ENCODE results near the gene TMEM132D.

The TMEM132D gene

DNA sequence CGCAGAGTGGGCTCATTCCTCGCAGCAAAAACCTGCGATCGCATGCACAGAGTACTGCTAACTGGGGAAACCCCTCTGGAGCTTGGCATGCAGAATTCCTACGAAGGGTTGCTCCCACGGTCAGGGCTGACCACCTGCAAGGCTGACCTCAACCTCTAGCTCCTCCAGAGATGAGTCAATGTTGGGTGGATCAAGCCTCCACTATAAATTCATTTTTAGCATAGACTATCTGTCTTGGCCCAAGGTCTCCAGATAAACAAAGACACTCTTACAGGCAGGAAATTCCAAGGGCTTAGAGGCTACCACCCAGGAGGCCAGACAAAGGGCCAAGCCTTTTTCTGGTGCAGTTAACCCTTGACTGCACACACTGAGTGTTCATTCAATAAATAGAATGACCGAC lies 296.5 kb downstream of the TMEM132D start:
- peak in 1 of 2 donors; percentile 7 for DNase-seq (ENCODE audit: low read depth in 2 of 2)
- no peak overlapping the region for H3K4me3 ChIP-seq (replicated peaks in 1 of 2; ENCODE audit: low read depth in 2 of 2, low read length in 2 of 2)
- TF ChIP-seq, protein P1, sequence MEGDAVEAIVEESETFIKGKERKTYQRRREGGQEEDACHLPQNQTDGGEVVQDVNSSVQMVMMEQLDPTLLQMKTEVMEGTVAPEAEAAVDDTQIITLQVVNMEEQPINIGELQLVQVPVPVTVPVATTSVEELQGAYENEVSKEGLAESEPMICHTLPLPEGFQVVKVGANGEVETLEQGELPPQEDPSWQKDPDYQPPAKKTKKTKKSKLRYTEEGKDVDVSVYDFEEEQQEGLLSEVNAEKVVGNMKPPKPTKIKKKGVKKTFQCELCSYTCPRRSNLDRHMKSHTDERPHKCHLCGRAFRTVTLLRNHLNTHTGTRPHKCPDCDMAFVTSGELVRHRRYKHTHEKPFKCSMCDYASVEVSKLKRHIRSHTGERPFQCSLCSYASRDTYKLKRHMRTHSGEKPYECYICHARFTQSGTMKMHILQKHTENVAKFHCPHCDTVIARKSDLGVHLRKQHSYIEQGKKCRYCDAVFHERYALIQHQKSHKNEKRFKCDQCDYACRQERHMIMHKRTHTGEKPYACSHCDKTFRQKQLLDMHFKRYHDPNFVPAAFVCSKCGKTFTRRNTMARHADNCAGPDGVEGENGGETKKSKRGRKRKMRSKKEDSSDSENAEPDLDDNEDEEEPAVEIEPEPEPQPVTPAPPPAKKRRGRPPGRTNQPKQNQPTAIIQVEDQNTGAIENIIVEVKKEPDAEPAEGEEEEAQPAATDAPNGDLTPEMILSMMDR (IDR thresholded peaks at IDR 0.05; ENCODE audit: low read depth, low read length), result no peak

DNA sequence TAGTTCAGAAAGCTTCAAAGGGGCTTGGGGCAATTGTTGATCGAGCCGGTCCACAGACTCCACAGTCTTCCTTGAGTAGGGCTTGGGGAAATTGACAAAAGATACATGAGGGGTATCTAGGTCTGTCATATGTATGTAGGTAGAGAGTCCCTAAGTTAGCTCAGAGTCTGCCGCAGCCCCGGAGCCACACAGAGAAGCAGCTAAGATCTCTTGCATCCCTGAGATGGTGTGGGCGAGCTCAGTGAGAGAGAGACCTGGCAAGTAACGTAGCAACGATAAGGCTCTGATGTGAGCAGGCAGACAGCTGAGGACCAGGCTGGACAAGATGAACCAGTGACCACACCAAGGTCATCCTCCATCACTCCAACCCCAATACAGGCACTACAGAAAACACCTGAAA lies 297.6 kb downstream of the TMEM132D start:
- DNase-seq (ENCODE audit: low read depth in 2 of 2), result no peak
- TF ChIP-seq, protein P1 (IDR thresholded peaks at IDR 0.05; ENCODE audit: low read depth, low read length), result no peak
- no peak overlapping the region for H3K4me3 ChIP-seq (replicated peaks in 1 of 2; ENCODE audit: low read depth in 2 of 2, low read length in 2 of 2)

DNA sequence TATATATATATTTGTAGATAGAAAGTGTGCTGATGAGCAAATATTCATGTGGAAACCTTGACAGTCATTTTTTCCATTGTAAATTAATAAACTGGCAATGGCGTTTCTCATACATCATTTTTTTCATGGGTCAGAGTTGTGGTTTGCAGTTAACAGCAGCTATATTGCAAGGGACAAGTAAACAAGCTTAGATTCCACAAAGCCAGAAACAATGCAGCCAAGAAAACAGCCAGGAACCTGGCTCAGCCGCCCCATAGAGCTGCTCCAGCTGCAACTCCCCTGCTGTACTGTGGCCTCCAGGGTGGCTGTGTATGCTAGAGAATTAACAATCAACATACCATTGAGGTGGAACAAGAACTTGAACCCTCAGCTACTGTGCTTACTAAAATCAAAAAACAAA lies 298.2 kb downstream of the TMEM132D start:
- TF ChIP-seq, protein P1 (IDR thresholded peaks at IDR 0.05; ENCODE audit: low read depth, low read length), result no peak
- H3K4me3 ChIP-seq (replicated peaks in 1 of 2; ENCODE audit: low read depth in 2 of 2, low read length in 2 of 2), result no peak overlapping the region
- DNase-seq (ENCODE audit: low read depth in 2 of 2), result peak in 1 of 2 donors; percentile 1

DNA sequence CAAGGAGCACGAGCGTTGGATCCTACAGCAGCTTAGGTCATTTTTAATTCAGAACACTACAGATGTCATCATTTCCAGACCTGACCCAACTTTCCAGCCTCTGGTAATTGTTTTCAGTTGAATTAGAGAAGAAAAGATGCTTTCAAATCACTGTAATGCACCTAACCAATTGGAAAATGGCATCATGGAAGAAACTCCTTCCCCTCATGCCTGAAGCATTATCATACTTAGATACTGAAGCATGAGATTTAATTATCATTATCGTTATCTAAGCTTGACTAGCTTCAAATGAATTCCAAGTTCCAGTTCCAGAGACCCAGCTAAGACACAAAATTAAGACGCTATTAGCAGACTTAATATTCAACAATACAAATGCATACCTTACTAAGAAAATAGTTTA lies 299.3 kb downstream of the TMEM132D start:
- TF ChIP-seq, protein P1 (IDR thresholded peaks at IDR 0.05; ENCODE audit: low read depth, low read length), result no peak
- H3K4me3 ChIP-seq (replicated peaks in 1 of 2; ENCODE audit: low read depth in 2 of 2, low read length in 2 of 2), result no peak overlapping the region
- no peak for DNase-seq (ENCODE audit: low read depth in 2 of 2)

GRCh38 chr12:129599406-129599805 lies 304.4 kb downstream of the TMEM132D start:
- no peak for DNase-seq (ENCODE audit: low read depth in 2 of 2)
- no peak overlapping the region for H3K4me3 ChIP-seq (replicated peaks in 1 of 2; ENCODE audit: low read depth in 2 of 2, low read length in 2 of 2)
- TF ChIP-seq, protein P1 (IDR thresholded peaks at IDR 0.05; ENCODE audit: low read depth, low read length), result no peak

GRCh38 chr12:129594098-129594497 lies 309.7 kb downstream of the TMEM132D start:
- no peak overlapping the region for H3K4me3 ChIP-seq (replicated peaks in 1 of 2; ENCODE audit: low read depth in 2 of 2, low read length in 2 of 2)
- no peak for DNase-seq (ENCODE audit: low read depth in 2 of 2)
- TF ChIP-seq, protein P1 (IDR thresholded peaks at IDR 0.05; ENCODE audit: low read depth, low read length), result no peak

DNA sequence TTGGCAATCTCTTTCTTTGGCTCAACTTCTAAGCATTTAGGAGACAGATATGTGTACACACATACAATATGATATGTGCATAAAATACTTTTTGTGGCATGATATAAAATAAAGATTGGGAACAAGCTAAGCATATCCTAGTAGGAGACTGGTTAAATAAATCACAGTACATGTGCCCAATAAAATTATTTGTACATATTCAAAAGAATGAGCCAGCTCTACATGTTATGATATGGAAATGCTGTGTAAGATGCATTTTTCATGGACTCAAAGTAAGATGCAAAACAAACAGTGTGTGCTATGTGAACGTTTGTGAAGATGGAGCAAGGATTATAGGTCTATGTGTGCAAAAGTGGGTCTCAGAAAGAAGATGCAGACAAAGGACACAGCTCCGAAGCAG lies 311.4 kb downstream of the TMEM132D start:
- TF ChIP-seq, protein P1 (IDR thresholded peaks at IDR 0.05; ENCODE audit: low read depth, low read length), result no peak
- H3K4me3 ChIP-seq (replicated peaks in 1 of 2; ENCODE audit: low read depth in 2 of 2, low read length in 2 of 2), result no peak overlapping the region
- no peak for DNase-seq (ENCODE audit: low read depth in 2 of 2)
